ENCODE results near the gene CDK13.

CDK13 gene

DNA sequence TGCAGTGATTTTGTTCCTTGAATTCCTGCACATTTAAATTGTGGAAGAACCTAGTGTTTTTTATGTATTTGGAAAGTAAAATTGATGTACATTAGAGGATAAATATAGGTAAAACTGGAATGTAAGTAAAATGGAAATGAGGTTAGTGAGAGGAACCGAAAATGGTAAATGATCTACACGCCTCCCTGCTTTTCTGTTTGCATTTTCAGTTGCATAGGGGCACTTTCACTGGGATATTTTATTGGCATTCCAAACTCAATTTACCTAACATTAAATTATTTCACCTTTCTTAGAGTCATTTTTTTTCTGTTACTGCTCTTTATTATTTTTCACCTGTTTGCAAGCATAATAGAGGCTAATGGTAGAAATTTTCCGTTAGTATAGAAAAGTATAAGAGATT lies 8.0 kb downstream of the CDK13 start:
- TF ChIP-seq, protein P1, sequence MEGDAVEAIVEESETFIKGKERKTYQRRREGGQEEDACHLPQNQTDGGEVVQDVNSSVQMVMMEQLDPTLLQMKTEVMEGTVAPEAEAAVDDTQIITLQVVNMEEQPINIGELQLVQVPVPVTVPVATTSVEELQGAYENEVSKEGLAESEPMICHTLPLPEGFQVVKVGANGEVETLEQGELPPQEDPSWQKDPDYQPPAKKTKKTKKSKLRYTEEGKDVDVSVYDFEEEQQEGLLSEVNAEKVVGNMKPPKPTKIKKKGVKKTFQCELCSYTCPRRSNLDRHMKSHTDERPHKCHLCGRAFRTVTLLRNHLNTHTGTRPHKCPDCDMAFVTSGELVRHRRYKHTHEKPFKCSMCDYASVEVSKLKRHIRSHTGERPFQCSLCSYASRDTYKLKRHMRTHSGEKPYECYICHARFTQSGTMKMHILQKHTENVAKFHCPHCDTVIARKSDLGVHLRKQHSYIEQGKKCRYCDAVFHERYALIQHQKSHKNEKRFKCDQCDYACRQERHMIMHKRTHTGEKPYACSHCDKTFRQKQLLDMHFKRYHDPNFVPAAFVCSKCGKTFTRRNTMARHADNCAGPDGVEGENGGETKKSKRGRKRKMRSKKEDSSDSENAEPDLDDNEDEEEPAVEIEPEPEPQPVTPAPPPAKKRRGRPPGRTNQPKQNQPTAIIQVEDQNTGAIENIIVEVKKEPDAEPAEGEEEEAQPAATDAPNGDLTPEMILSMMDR (conservative IDR thresholded peaks at IDR 0.05; ENCODE audit: low read length) = no peak
- H3K4me3 ChIP-seq (ENCODE audit: low read length) = no peak overlapping the region
- no peak for DNase-seq (ENCODE audit: low read depth)

- TF ChIP-seq, protein P1 (conservative IDR thresholded peaks at IDR 0.05; ENCODE audit: low read length) = no peak
- DNase-seq (ENCODE audit: low read depth) = no peak
- H3K4me3 ChIP-seq (ENCODE audit: low read length) = no peak overlapping the region
Observed at GRCh38 chr7:39967406-39968161, 17.5 kb downstream of the CDK13 start.

DNA sequence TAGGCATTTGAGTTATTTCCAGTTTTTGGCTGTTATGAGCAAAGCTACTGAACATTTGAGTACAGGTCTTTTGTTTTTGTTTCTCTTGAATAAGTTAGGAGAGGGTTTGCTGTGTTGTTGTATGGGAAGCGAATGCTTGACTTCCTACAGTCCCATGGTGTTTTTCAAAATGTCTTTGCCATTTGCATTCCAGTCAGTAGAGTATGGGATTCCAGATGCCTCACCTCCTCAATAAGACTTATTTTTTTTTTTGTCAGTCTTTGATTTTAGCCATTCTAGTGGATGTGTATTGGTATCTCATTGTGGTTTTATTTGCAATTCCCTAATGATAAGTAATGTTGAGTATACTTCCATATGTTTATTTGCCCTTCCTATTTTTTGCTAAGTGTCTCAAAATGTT lies 19.4 kb downstream of the CDK13 start:
- TF ChIP-seq, protein P1 (conservative IDR thresholded peaks at IDR 0.05; ENCODE audit: low read length) = no peak
- peak; percentile 18 for DNase-seq (ENCODE audit: low read depth)
- H3K4me3 ChIP-seq (ENCODE audit: low read length) = no peak overlapping the region

GRCh38 chr7:39971924-39972323 lies 21.9 kb downstream of the CDK13 start:
- DNase-seq (ENCODE audit: low read depth) = no peak
- TF ChIP-seq, protein P1 (conservative IDR thresholded peaks at IDR 0.05; ENCODE audit: low read length) = no peak
- no peak overlapping the region for H3K4me3 ChIP-seq (ENCODE audit: low read length)

DNA sequence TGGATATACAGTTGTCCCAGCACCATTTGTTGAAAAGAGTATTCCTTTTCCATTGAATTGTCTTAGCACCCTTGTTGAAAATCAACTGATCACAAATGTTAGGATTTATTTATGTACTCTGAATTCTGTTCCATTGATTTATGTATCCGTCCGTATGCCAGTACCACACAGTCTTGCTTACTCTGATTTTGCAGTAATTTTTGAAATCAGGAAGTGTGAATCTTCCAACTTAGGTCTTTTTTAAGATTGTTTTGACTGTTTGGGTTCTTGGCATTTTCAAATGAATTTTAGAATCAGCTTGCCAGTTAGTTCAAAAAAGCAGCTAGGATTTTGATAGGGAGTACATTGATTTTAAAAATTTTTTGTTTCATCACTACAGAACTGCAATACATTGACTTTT lies 23.7 kb downstream of the CDK13 start:
- DNase-seq (ENCODE audit: low read depth) = no peak
- TF ChIP-seq, protein P1 (conservative IDR thresholded peaks at IDR 0.05; ENCODE audit: low read length) = no peak

DNA sequence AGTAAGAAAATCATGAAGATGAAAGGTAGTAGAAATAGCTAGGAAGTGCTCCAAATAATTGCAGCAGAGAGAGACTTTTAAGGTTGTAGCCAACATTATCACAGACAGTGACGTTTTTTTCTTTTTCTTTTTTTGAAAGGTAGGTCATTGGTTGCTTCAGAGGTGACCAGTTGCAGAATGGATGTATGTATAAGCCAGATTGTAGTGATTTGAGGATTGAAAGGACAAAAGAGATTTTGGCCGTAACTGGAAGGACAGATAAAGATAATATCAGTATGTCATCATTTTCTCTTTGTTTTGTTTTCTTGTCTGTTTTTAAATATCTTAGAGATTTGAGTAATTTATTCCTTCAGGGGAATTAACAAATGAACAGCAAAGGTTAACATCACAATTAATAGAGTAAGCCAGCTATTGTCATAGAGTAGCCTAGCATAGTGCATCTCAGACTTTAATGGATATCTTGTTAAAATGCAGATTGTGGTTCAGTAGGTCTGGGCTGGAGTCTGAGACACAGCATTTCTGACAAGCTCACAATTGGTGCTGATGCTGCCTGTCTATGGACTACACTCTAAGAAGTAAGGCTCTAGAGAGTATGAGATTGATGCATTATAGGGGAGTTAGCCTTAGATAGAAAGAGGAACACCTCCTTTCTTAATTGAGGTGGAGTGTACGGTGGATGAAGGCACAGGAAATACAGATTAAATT lies 28.3 kb downstream of the CDK13 start:
- DNase-seq (ENCODE audit: low read depth) = no peak
- TF ChIP-seq, protein P1 (conservative IDR thresholded peaks at IDR 0.05; ENCODE audit: low read length) = no peak
- H3K4me3 ChIP-seq (ENCODE audit: low read length) = no peak overlapping the region

More for the DNA sequence above, 23.7 kb downstream of the CDK13 start:
- no peak overlapping the region for H3K4me3 ChIP-seq (ENCODE audit: low read length)
